Stomach (tissue), 4 donors: ENCODE measurements around the gene PRKAR2B.

Source experiments
- CTCF ChIP-seq, 7 experiments: fragments of 450-650 bp in 4 of 7; fragments of 200-600 bp in 3 of 7; sonication (generic) in 3 of 7; IDR thresholded peaks; one replicate each; pipeline ENCODE4 v1.5.1; 2016 to 2019; ENCODE audit warnings: antibody characterized with exemption in 7 of 7, control low read depth in 2 of 7, mild to moderate bottlenecking in 1 of 7
- EP300 ChIP-seq: sonication (generic); formaldehyde crosslinking; IDR thresholded peaks from one replicate; pipeline ENCODE4 v1.6.1; 2017; ENCODE audit warnings: antibody characterized with exemption
- POLR2A ChIP-seq, 4 donors: fragments of 450-650 bp; IDR thresholded peaks; one replicate each; pipeline ENCODE4 v1.6.1; 2016; ENCODE audit warnings: antibody characterized with exemption in 4 of 4, control low read depth in 2 of 4, mild to moderate bottlenecking in 1 of 4, moderate library complexity in 1 of 4
- POLR2AphosphoS5 ChIP-seq, 3 donors: sonication (generic); formaldehyde crosslinking; IDR thresholded peaks; one replicate each; pipeline ENCODE4 v1.6.1; 2016; ENCODE audit warnings: antibody characterized with exemption in 3 of 3

- no peak for TF ChIP-seq CTCF (IDR thresholded peaks at IDR 0.05)
- no peak for TF ChIP-seq POLR2AphosphoS5 (IDR thresholded peaks at IDR 0.05)
- no peak for TF ChIP-seq EP300
- no peak for TF ChIP-seq POLR2A (IDR thresholded peaks at IDR 0.05)
These were observed 56.3 kb downstream of the PRKAR2B start for GRCh38 chr7:107100824-107101223.
